ENCODE data around the gene LY86.

Gene LY86

GRCh38 chr6:6700407-6701270, 112.1 kb downstream of the LY86 start:
- H3K9me3 ChIP-seq, result no peaks in the 10 kb centered on the region
- no peak for DNase-seq (ENCODE audit: low spot score in 2 of 2)
- no peaks in the 10 kb centered on the region for H3K36me3 ChIP-seq (replicated peaks)
- in situ Hi-C loops (cut with MboI; ENCODE audit: low sequenced_read_pairs), result no loop called here
- no peaks in the 10 kb centered on the region for H3K27me3 ChIP-seq (ENCODE audit: low read depth)
- no peak overlapping the region for H3K4me3 ChIP-seq
- no peaks in the 10 kb centered on the region for H3K4me1 ChIP-seq

GRCh38 chr6:6701864-6702263, 113.3 kb downstream of the LY86 start:
- in situ Hi-C loops (cut with MboI; ENCODE audit: low sequenced_read_pairs), result no loop called here
- H3K4me3 ChIP-seq, result no peak overlapping the region
- H3K27me3 ChIP-seq (ENCODE audit: low read depth), result no peaks in the 10 kb centered on the region
- DNase-seq (ENCODE audit: low spot score in 2 of 2), result no peak
- no peaks in the 10 kb centered on the region for H3K9me3 ChIP-seq
- H3K36me3 ChIP-seq (replicated peaks), result no peaks in the 10 kb centered on the region
- H3K4me1 ChIP-seq, result no peaks in the 10 kb centered on the region

GRCh38 chr6:6703699-6704098, 115.2 kb downstream of the LY86 start:
- Histone ChIP-seq H3K36me3 (replicated peaks) (no peaks in the 10 kb centered on the region), H3K4me3 (no peak overlapping the region), H3K4me1 (no peaks in the 10 kb centered on the region), H3K9me3 (no peaks in the 10 kb centered on the region), H3K27me3 (ENCODE audit: low read depth) (no peaks in the 10 kb centered on the region)
- in situ Hi-C loops (cut with MboI; ENCODE audit: low sequenced_read_pairs), result no loop called here
- no peak for DNase-seq (ENCODE audit: low spot score in 2 of 2)
